Stimulated activated CD8-positive, alpha-beta memory T cell treated with anti-CD3 and anti-CD28 coated beads, Interleukin-12 subunit alpha, Interleukin-12 subunit beta, amount 100 ng/mL, for 4 hours (primary cell): ENCODE results near the gene CHURC1.

Experiments
- DNase-seq: peaks from one replicate; pipeline ENCODE4 v3.0.0-alpha.2; 2020; ENCODE audit warnings: low read depth

The CHURC1 gene

DNA sequence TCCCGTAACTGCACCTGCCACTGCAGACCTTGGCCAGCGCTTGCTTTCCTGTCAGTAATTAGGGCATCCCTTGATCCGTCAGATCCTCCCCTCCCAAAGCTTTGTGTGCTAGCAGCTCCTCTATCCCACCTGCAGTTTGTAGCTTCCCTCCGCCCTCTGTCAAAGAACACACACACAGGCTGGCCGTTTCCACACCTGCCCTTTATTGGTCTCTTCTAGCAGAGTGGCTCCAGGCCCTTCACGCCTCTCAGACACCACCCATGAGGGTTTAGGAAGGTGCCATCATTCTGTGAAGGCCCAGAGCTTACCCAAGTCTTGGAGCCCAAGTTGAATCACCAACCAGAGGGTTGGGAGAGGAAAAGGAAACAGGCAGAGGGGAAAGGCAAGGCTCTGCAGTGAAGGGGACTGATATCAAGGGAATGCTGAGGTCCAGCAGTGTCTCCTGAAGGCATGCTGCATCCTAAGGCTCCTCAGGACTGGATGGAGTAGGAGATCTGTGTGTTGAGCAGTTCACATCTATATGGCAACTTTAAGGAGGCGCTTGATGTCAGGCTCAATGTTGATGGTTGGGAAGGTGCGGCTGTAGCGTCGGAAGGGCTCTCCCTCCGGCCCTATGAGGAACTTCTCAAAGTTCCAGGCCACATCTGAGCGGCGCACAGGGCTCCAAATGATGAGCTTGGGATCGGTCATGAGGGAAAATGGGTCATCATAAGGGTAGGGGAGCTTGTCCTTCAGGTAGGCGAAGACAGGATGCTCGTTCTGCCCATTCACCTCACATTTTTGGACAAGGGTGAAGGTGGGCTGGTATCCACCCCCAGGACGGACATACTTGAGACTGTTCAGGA lies 24.9 kb downstream of the CHURC1 start:
- DNase-seq: no peak

DNA sequence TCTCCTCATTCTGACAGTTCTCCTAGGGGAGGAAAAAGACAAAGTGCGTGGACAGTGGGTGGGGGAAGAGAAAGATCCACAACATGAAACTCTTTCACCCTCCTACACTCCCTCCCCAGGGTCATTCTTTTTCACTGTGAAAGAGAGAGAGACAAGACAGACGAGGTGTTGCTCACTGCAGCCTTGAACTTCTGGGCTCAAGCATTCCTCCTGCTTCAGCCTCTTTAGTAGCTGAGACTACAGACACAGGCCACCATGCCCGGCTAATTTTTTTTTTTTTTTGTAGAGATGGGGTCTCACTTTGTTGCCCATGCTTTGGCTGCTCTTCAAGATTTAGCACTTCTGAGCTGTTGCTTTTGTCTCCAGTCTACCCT lies 25.5 kb downstream of the CHURC1 start:
- DNase-seq: no peak

DNA sequence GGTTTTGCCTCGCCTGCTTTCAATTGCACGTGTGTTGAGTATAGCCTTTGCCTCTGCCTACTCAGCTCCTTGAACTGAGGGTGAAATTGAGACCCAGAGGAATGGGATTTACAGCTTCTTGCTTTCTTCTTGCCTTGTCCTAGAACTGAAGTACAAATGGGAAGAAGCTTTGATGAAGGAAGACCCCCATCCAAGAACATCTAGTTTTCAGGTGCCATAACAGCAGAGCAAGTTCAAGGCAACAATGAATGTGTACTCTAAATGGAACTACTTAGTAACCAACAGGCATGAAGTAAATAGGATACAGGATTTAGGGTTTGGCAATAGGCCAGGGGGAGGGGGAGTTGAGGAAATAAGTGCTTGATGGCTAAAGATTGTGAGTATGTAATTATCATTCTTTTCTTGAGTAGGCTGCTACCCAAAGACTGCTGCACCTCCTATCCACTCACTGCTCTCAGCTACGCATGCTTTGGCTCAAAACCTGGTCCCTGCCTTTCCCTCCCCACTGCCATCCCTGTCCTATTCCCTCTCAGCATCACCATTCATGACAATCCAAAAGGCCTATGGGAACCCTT lies 26.2 kb downstream of the CHURC1 start:
- DNase-seq: no peak

DNA sequence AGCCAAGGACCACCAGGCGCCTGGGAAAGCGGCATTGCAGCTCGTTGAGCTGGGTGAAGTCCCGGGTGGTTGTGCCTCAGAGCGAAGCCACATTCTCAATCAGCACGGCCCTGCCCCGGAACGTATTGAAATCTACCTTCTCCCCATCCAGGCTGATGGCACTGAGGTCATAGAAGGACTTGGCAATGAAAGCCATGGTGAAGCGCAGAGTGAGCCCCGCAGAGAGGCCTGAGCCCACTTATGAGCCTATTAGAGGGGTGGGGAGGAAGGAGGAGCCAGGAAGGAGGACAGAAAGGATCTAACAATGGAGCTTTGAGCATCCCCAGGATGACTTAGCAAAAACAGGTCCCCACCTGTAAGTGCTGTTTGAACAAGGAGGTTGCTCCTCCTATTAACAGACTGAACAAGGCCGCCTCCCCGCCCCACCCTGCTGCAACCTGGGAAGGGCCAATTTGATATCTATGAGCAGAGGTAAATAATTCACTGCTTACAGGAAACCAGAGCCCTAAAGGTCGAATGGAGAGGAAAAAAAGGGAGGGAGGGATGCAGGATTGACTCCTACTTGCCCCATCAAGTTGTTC lies 28.4 kb downstream of the CHURC1 start, which contains the start of gene GPX2:
GPX2 (minus strand) TSS at position 215 of the 581 bp plus-strand sequence; CDS start at position 196, 19 bp downstream.
- no peak for DNase-seq

DNA sequence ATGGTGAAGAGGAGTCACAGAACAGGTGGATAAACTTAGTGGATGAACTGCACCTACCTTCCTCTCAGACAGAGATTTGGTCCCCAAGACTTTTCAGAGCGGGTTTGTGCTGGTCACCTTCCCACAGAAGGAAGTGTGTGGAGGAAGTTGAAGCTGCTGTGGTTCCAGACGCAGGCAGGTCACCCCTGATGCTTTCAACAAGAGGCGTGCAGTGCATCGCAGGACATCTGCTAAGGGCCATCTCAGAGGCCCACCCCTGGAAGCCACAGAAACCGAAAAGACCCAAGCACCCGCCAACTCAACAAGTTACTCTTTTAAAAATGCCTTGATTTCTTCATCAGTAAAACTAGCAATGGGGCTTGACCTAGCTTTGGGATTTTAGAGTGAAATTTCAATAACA lies 29.3 kb downstream of the CHURC1 start:
- DNase-seq: no peak

DNA sequence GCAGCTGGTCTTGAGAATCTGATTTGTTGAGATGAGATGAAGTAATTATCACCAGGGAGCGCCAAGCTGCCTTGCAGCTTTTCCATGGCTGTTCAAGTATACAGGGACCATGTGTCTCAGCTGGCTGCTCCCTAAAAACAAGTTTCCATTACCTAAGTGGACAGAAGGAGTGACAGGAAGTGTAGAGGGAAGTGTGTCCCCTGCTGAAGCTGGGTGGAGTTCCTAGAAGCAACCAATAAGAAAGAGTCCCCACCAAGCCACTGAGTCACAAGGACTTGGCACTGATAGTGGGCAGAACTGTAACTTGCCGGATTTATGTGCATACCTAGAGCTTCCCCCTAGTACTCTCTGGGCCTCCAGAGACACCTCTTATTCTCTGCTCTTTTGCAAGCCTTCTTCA lies 29.8 kb downstream of the CHURC1 start:
- no peak for DNase-seq

DNA sequence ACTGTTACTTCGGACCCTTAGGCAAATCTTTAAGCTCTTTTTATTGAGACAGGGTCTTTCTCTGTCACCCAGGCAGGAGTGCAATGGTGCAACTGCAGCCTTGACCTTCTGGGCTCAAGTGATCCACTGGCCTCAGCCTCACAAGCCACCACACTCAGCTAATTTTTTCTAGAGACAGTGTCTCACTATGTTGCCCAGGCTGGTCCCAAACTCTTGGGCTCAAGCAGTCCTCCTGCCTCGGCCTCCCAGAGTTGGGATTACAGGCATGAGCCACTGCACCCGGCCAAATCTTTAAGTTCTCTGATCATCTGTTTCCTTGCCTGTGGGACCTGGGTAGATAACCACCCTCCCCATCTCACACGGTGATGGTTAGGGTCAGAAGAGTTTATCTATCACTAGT lies 30.6 kb downstream of the CHURC1 start:
- no peak for DNase-seq

DNA sequence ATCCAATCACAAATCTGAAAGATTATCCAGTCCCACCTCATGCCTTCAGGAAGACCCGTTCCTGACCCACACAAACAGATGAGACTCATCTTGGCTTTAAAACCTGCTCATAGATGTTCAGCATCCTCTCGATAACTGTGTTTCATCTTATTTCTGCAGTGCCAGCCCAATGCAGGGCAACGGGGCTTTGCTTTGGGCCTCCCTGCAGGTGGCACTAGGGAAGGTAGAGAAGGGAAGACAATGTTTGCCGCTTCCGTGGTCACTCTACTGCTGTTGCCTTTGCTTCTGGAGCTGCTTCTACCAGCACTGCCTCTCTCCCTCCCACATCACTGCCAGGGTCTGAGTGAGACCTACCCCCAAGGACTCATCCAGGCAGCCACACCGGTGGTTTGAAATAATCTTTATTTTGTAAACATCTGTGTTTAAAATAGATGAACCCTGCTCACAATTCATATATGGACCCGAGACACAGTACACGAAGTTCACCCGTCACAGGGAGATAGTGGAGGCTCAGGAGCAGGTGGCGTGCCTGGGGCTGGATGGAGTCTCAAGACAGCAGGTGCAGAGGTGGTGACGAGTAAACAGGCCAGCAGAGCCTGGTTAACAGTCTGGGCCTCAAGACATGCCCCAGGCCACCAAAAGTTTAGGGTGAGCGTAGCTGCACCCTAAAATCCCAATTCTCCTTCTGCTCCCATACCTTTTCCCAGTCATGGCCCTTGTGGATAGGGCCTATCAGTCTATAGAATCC lies 31.4 kb downstream of the CHURC1 start:
- no peak for DNase-seq

DNA sequence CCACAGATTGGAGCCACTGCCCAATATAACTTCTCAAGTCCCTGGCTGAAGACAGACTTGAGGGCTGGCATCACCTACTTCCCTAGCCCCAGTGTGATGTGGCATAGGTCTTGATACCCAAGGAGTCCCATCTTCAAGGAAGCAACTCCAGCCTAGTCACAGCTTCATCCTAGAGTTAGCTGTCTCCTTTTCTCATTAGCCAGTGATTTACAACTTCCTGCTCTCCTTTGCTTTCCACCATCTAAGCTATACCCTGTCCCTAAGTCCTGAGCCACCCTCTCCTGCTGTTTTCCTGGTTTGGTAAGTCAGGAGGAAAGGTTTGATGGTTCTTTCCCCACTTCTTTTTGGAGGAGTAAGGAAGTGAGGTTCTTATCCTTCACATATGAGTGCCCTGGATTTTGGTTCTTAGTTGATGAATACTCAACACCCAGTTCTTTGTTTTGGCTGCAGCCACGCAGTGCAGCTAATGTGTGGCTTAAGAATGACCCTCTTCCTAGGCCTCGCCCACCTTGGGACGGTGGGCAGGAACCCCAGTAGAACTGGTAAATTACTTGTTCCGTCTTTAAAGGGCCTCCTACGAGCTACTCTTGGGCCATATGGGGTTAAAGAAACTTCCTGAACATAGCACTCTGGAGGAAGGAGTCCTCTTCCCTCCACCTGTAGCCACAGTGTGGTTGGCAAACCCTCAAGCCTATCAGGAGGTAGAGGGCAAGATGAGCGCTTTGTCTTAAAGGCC lies 32.2 kb downstream of the CHURC1 start:
- DNase-seq: no peak

DNA sequence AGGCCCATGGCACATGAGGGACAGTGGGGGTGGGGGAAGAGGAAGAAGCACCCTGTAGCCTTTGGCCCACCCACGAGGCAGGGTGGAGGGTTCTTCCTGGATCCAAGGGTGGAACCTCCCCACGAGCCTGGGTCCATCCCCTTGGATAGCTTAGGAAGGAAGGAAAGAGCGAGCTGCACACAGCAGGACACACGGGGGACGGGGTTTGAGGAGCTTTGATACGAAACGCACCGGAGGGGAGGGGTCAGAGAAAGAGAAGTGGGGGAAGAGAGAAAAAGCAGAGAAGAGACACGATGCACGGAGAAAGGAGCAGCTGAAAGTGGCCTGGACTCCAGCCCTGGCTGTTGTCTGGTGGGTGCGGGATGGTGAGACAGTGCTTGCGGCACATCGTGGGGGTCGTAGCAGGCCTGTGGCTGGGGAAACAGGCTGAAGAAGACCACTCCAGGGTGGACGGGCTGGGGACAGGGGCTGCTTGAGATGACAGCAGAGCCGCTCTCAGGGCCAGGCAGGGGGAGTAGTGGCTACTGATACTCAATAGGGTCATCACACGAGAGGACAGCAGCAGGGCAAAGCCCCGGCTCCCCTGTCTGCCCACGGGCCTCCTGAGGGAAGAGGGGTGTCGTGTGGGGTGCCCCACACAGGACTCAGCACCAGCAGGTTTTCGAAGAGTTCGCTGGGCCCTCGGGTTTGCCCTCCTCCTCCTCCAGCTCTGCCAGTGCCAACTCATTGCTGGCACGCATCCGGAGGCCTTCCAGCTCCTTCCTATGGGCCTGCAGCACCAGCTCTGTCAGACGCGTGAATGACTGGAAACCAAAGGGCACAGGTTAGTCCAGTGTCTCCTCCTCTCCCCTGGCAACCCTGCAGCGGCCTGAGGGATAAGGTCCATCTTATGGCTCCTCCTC lies 33.7 kb downstream of the CHURC1 start:
- DNase-seq: no peak

DNA sequence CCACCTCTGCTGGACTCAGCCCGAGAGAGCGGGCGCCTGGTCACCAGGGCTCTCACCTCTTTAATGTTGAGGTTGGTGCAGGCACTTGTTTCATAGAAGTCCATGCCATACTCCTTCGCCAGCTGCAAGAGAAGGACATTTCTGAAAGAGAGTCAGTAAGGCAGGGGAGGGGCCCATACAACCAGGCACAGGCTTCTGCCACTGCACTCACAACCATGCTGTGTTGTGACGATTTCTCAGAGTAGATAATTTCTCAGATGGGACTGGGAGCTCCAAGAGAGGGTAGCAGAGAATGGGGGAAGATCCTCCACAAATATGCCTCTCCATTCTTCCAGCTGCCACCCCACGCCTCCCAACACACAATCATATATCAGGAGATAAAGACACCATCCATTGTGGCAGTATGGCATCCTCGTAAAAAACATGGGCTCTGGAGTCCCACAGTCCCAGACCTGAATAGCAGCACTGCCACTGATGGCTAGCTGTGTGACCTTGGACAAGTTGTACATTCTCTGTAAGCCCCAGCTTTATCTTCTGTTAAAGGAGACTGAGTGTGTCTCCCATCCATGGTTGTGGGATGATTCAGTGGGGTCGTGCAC lies 34.5 kb downstream of the CHURC1 start:
- no peak for DNase-seq

DNA sequence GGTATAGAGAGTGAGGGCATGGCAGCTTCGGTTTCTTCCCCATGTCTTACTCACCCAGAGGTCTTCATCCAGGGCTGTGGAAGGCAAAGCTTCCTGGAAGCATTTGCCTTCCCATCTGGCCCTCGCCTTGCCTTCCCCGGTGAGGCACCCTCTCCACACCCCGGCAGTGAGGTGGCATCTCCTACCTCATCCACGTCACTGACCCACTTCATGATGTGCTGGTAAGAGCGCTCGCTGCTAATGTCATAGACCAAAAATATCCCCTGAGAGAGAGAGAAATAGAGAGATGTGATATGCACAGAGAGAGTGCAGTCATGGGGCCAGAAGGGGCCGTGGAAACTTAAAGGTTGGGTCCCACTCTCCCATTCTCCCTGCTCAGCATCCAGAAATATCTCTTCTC lies 36.6 kb downstream of the CHURC1 start:
- no peak for DNase-seq

DNA sequence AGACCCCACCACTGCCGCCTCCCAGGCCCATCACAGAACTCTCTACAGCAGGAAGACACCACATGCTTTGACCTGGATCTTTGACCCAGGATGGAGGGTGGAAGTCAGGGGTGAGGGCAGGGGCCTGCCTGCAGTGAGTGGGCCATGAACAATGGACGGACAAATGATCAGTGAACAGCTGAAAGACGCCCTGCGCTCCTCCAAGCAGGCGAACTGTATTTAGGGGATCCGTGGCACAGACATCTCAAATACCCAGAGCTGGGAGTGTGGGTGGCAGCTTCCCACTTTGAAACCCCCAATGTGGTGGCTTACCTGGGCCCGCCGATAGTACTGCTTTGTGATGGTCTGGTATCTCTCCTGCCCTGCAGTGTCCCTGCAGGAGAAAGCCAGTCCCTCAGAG lies 37.0 kb downstream of the CHURC1 start:
- no peak for DNase-seq

DNA sequence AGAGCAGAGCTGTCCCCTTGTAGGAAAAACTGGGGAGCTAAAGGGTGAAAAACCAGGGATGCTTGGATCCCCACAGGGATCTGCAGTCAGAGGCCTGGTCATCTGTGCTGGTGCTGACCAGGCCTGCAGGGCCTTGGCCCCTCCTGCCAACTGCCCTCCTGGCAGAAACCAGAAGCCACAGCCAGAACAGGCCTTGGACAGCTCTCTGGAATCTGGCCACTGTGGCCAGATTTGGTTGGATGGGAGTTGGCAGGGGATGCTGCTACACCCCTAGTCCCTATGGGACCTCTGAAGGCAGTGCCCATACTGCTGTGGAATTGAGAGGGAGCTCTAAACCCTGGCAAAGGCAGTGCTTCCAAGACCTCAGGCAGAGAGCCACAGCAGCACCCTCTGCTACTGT lies 37.5 kb downstream of the CHURC1 start:
- no peak for DNase-seq

DNA sequence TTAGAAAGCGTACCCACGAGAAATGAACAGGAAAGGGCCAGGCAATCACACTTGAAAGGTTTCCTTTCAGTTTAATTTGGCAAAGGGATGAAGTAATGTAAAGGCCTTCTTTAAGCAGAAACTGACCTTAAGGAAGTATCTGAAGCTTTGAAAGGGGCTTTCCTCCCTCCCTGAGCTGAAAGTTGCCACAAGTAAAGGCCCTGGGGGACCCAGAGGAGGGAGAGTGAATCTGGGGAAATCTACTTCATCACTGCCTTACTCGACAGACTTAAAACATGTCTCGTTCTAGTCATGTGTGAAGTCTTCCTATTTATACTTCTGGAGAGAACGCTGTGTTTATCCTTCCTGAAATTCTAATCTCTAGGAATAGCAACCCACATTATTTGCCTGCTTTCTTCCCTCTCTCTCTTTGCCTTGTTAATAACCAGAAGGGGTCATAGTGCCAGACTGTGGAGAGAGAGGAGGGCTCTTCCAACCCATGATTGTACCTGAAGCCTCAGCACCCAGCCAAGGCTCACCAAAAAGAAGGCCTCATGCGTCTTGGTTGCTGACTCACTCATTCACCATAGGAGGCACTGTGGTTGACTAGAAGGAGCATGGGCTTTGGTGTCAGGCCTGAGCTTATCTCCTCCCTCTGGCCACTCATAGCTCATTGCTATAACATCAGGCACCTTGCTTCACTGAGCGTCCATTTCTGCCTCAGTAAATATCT lies 38.5 kb downstream of the CHURC1 start:
- DNase-seq: no peak

DNA sequence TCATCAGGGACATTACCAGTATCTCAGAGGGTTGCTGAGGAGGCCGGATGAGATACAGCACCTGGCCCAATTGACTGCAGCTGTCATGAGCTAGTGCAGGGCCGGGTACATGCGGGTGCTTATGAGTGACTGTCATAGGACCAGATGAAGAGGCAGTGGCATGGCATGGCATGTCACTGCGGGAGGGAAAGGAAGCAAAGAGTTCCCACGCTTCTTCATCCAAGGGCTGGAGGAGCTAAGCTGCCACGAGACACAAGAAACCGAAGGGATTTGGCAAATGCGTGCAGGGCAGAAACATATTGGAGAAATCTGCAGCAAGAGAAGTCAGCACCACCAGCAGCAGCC lies 39.0 kb downstream of the CHURC1 start:
- DNase-seq: no peak

DNA sequence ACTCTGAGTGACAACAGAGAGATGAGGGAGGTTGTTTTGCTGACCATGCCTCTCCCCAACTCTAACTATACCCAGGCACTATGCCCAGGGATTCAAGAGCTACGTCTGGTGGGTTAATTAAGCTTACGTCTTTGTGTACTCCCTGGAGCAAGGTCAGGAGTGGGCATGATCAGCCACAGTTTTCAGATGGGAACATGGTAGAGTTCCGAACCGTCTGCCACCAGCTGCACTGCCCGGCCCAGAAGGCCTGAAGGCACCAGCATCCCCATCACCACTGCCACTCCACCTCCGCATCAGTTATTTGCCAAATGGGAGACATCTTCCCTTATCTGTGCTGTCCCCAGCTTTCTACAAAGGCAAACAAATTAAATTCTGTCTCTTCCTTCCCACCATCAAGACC lies 39.4 kb downstream of the CHURC1 start:
- no peak for DNase-seq

DNA sequence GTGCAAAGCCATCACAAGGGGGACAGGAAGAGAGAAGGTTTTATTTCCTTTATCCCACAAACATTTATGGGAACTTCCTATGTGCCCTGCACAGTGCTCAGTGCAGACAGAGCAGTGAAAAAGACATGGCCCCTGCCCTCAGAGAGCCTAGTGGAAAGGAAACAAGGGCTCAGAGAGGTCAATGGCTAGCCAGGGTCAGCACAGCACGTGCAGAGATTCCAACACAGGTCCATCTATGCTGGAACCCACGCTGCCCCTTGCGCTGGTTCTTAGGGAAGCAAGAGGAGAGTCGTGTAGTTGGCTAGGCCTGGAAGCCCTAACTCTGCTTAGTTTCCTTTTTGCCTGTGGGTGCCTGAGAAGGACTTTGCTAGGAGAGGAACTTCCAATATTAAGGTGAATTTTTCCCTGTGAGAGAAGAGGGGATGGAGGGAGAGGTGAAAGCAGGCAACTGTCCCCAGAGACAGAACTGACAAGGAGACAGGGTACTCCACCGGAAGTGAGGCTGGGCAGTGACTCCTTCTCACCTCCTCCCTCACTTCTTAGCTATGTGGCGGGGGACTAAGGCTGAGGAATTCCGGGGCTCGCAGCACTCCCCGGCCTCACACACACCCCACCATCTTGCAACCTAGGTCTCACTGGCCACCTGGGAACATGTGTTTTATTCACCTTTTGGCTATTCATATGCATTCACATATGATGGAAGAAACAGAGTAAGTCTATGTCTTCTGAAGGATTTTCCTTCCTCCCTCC lies 40.4 kb downstream of the CHURC1 start:
- DNase-seq: no peak

DNA sequence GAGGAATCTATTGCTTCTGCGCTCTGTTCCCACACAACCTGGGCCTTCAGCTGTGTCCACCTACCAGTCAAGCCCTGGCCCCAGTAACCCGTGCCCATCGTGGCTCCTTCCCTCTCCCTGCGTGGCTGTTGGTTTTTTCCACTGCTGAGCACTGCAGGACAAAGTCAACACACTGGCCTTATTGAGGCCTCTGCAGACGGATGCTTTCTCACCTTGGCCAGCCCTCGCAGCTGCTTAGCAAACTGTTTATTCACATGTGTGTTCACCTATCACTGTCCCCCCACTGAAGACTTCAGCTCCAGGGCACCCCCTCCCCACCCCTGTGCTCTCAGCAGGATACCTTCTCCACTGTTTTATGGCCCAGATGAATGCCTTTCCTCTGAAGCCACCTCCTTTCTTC lies 41.0 kb downstream of the CHURC1 start:
- no peak for DNase-seq
